ENCODE measurements around the gene GPRC5B. TPM values are rescaled to one million over a fixed set of nuclear protein-coding genes. Genes with fewer than 3 reads are reported as not detected.

Gene GPRC5B
- total RNA-seq, 1 experiment from 2014 or later: 137 TPM

- Histone ChIP-seq H2BK120ac (ENCODE audit: low read depth, low read length, poor library complexity, severe bottlenecking) (no peak overlapping the region), H3K4me1 (ENCODE audit: insufficient read depth, low read length) (no peaks in the 10 kb centered on the region; the same call in 1 of the 2 replicates), H3K56ac (ENCODE audit: insufficient read length, low read depth, low read length) (no peak overlapping the region), H3K14ac (ENCODE audit: insufficient read depth, low read length) (no peak overlapping the region), H2BK20ac (ENCODE audit: low read depth, low read length, poor library complexity, severe bottlenecking) (no peak overlapping the region), H2AK5ac (ENCODE audit: insufficient read length, low read length) (no peak overlapping the region), H3T11ph (ENCODE audit: low read length) (no peak overlapping the region), H2BK15ac (ENCODE audit: low read depth, low read length) (no peak overlapping the region), H3K79me2 (ENCODE audit: insufficient read depth, low read length) (no peaks in the 10 kb centered on the region), H3K27ac (ENCODE audit: insufficient read length, low read depth, low read length) (no peak overlapping the region), H2BK5ac (ENCODE audit: insufficient read length, low read length) (no peak overlapping the region), H3K4ac (ENCODE audit: low read depth, low read length) (no peak overlapping the region), H2AFZ (ENCODE audit: low read length) (no peak overlapping the region), H3K23me2 (ENCODE audit: insufficient read length, low read depth, low read length, poor library complexity, severe bottlenecking) (no peaks in the 10 kb centered on the region), H4K20me1 (ENCODE audit: control insufficient read depth, insufficient read depth, insufficient read length) (no peaks in the 10 kb centered on the region), H4K8ac (replicated peaks; ENCODE audit: insufficient read length, low read depth, low read length) (no peak overlapping the region), H4K5ac (ENCODE audit: insufficient read length, low read depth, low read length) (no peak overlapping the region), H3K27me3 (ENCODE audit: insufficient read depth, low read length) (no peaks in the 10 kb centered on the region; the same call in 1 of the 2 replicates), H3K23ac (ENCODE audit: insufficient read length, low read depth, low read length) (no peak overlapping the region), H3K9me3 (ENCODE audit: control insufficient read depth, low read depth, low read length) (no peaks in the 10 kb centered on the region), H2BK12ac (ENCODE audit: insufficient read length, low read depth, low read length) (no peak overlapping the region), H3K79me1 (ENCODE audit: insufficient read depth, low read depth, low read length, poor library complexity, severe bottlenecking) (no peaks in the 10 kb centered on the region), H3K9ac (ENCODE audit: extremely low read depth, insufficient read length, low read length) (no peak overlapping the region), H4K91ac (ENCODE audit: insufficient read length, low read depth, low read length) (no peak overlapping the region), H3K4me2 (ENCODE audit: insufficient read depth, insufficient read length, low read length) (no peak overlapping the region), H3K18ac (ENCODE audit: insufficient read length, low read depth, low read length) (no peak overlapping the region)
- no peak for TF ChIP-seq CTCF (conservative IDR thresholded peaks at IDR 0.05)
- Mint-ChIP-seq H3K27ac (no peak overlapping the region; a peak in 2 of 7 replicates), H3K36me3 (ENCODE audit: insufficient read depth in 1 of 3, low read depth in 3 of 3) (peaks cover 0 to 6% (median 0%) of the 10 kb centered on the region in 3 experiments; a peak in 2 of 7 replicates), H3K4me1 (peaks cover 5 to 10% of the 10 kb centered on the region in 2 experiments), H3K27me3 (ENCODE audit: low read depth) (no peaks in the 10 kb centered on the region; the same call in 1 of the 2 replicates), H3K9me3 (peaks cover 7% of the 10 kb centered on the region in 2 experiments; a peak in 3 of 5 replicates), H3K4me3 (no peak overlapping the region)
- DNase-seq: peak; percentile 12
- WGBS (ENCODE audit: extremely low coverage, insufficient read length, low lambda C conversion rate): no CpG with 5 or more reads among the region's 5 CpGs
Observed at GRCh38 chr16:19923396-19923795, 38.7 kb upstream of the GPRC5B start.

Measured in H9 (cell line).